CD4-positive, alpha-beta T cell (primary cell): ENCODE measurements around the gene FAM161B. TPM values are rescaled to one million over a fixed set of nuclear protein-coding genes. Genes with fewer than 3 reads are reported as not detected.
"Not testable (repeated sequence)": the region's sequence is repeated elsewhere in the genome, so short reads cannot be mapped to it uniquely, and the experiment has no call there.

ENCODE experiments used
- ATAC-seq: fragments of 200-7000 bp; cut with Tn5 transposase; one replicate; pipeline ENCODE4 v1.10.0; 2022; ENCODE audit warnings: mild to moderate bottlenecking; ENCODE audit not compliant: poor library complexity
- CTCF ChIA-PET: fragments of 350-600 bp; sonication (Branson Sonifier 250); formaldehyde crosslinking; loops from one replicate; lab custom pipeline; 2021; ENCODE audit warnings: antibody characterized with exemption, inconsistent platforms; lab: Charles Lee
- POLR2A ChIA-PET: fragments of 350-600 bp; sonication (Branson Sonifier 250); formaldehyde crosslinking; loops from one replicate; lab custom pipeline; 2021; ENCODE audit warnings: antibody characterized with exemption, inconsistent platforms; lab: Charles Lee
- DNase-seq, 14 experiments: peaks; one replicate each; pipeline ENCODE4 v3.0.0-alpha.2; 2013 to 2020; ENCODE audit warnings: mixed read lengths in 2 of 14
- H3K27ac ChIP-seq, 2 donors: one replicate each; pipeline versions ENCODE4 v1.5.1 to v1.7.0; 2013; ENCODE audit warnings: low read length in 2 of 2, low read depth in 1 of 2, mild to moderate bottlenecking in 1 of 2
- H3K27me3 ChIP-seq, 2 experiments: 1 replicate in 1 of 2; 2 replicates in 1 of 2; pipeline versions ENCODE4 v1.6.1 to v1.7.0; 2013; ENCODE audit warnings: low read length in 2 of 2, control low read depth in 1 of 2, mild to moderate bottlenecking in 1 of 2, moderate library complexity in 1 of 2; ENCODE audit not compliant: insufficient read depth in 2 of 2, control insufficient read depth in 1 of 2
- H3K36me3 ChIP-seq: one replicate; pipeline ENCODE4 v1.6.1; 2013; ENCODE audit warnings: low read length, control low read depth; ENCODE audit not compliant: insufficient read depth
- H3K4me1 ChIP-seq: one replicate; pipeline ENCODE4 v1.6.1; 2013; ENCODE audit warnings: low read length, control low read depth; ENCODE audit not compliant: insufficient read depth
- H3K4me3 ChIP-seq: one replicate; pipeline ENCODE4 v1.5.1; 2013; ENCODE audit warnings: mild to moderate bottlenecking, low read length, moderate library complexity
- H3K9me3 ChIP-seq, 2 experiments: 1 replicate in 1 of 2; 2 replicates in 1 of 2; pipeline versions ENCODE4 v1.6.1 to v1.7.0; 2013; ENCODE audit warnings: low read length in 2 of 2, mild to moderate bottlenecking in 2 of 2, control low read depth in 1 of 2, moderate library complexity in 1 of 2; ENCODE audit not compliant: control insufficient read depth in 1 of 2, insufficient read depth in 1 of 2
- H3K27ac Mint-ChIP-seq: one replicate; pipeline ENCODE4 v1.8.0; 2020; ENCODE audit warnings: mixed read lengths
- H3K27me3 Mint-ChIP-seq: one replicate; pipeline ENCODE4 v1.8.0; 2021; ENCODE audit warnings: mixed read lengths
- H3K36me3 Mint-ChIP-seq: one replicate; pipeline ENCODE4 v1.8.0; 2021; ENCODE audit warnings: low read depth, mixed read lengths
- H3K4me1 Mint-ChIP-seq: one replicate; pipeline ENCODE4 v1.8.0; 2021; ENCODE audit warnings: low read depth, mixed read lengths
- H3K4me3 Mint-ChIP-seq: one replicate; pipeline ENCODE4 v1.8.0; 2020; ENCODE audit warnings: mild to moderate bottlenecking, mixed read lengths
- H3K9me3 Mint-ChIP-seq: one replicate; pipeline ENCODE4 v1.8.0; 2020; ENCODE audit warnings: mixed read lengths
- CTCF ChIP-seq: fragments of 200-600 bp; IDR thresholded peaks from one replicate; pipeline ENCODE4 v1.8.0; 2022; ENCODE audit warnings: antibody characterized with exemption, mild to moderate bottlenecking
- intact Hi-C, 2 experiments: fragments of 100-400 bp; cut with DNase I in 1 of 2; cut with micrococcal nuclease in 1 of 2; formaldehyde crosslinking; loops; one replicate each; pipeline versions ENCODE4 v1.15.1 to v1.9.0; 2023 to 2025; cut with DNase I, micrococcal nuclease
- total RNA-seq, 174 experiments: library from RNA in 2 of 174; stranded (reverse) in 2 of 174; gene quantifications; one replicate each; pipeline ENCODE4 v1.2.3 and lab custom pipeline; 2021 to 2026

Gene FAM161B
- total RNA-seq, 2 experiments from 2014 or later: 1.5 to 1.7 TPM

GRCh38 chr14:73924337-73924736, 25.6 kb downstream of the FAM161B start:
- H3K27ac Mint-ChIP-seq: no peak overlapping the region
- H3K4me1 ChIP-seq: no peaks in the 10 kb centered on the region
- H3K27me3 ChIP-seq: no peaks in the 10 kb centered on the region
- no peak overlapping the region for H3K4me3 Mint-ChIP-seq
- no peaks in the 10 kb centered on the region for H3K27me3 Mint-ChIP-seq
- no peak for ATAC-seq
- H3K4me3 ChIP-seq: no peak overlapping the region
- intact Hi-C loops: no loop called here
- peaks cover 97% of the 10 kb centered on the region for H3K36me3 Mint-ChIP-seq
- no peaks in the 10 kb centered on the region for H3K4me1 Mint-ChIP-seq
- H3K27ac ChIP-seq: no peak overlapping the region
- no peak for TF ChIP-seq CTCF
- no peak for DNase-seq
- peaks cover 80% of the 10 kb centered on the region for H3K36me3 ChIP-seq
- H3K9me3 Mint-ChIP-seq: no peaks in the 10 kb centered on the region
- ChIA-PET POLR2A (no interaction called here), CTCF (no interaction called here)
- no peaks in the 10 kb centered on the region for H3K9me3 ChIP-seq

- POLR2A ChIA-PET: interaction anchor here (1.7 kb wide), 1 partner anchor 30 kb away, joined by 4 read pairs; the partner anchor contains the start of genes COQ6 and FAM161B
- H3K4me3 Mint-ChIP-seq, H3K27ac ChIP-seq, H3K9me3 ChIP-seq, H3K9me3 Mint-ChIP-seq, H3K4me3 ChIP-seq, ATAC-seq, CTCF ChIA-PET, H3K27me3 Mint-ChIP-seq, intact Hi-C loops, H3K4me1 ChIP-seq, H3K4me1 Mint-ChIP-seq, H3K27me3 ChIP-seq, DNase-seq, H3K27ac Mint-ChIP-seq: not testable (repeated sequence)
- H3K36me3 Mint-ChIP-seq: peaks cover 83% of the 10 kb centered on the region
- peaks cover 61% of the 10 kb centered on the region for H3K36me3 ChIP-seq
Measured at GRCh38 chr14:73919457-73919856, 30.4 kb downstream of the FAM161B start.

DNA sequence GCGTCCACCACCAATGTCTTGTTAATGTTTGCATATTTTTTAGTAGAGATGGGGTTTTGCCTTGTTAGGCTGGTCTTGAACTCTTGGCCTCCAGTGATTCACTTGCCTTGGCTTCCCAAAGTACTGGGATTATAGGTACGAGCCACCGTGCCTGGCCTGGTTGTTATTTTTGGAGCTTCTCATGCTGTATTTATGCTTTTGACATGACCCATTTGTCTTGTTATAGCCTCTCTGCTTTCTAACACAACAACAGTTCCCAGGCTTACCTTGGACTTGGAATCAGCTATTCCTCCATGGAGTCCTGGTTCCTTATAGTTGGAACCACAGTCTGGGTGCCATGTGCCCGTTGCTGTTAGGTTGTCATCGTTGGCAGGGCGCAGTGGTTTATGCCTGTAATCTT, 33.6 kb downstream of the FAM161B start:
- ATAC-seq (no peak), DNase-seq (no peak)
- Histone ChIP-seq H3K9me3 (peaks cover 4 to 9% of the 10 kb centered on the region in 2 experiments), H3K27me3 (no peaks in the 10 kb centered on the region), H3K4me1 (no peaks in the 10 kb centered on the region), H3K27ac (no peak overlapping the region), H3K36me3 (peaks cover 57% of the 10 kb centered on the region), H3K4me3 (no peak overlapping the region)
- POLR2A ChIA-PET: no interaction called here
- peaks cover 3% of the 10 kb centered on the region for H3K9me3 Mint-ChIP-seq
- H3K27me3 Mint-ChIP-seq: no peaks in the 10 kb centered on the region
- CTCF ChIA-PET: no interaction called here
- peaks cover 80% of the 10 kb centered on the region for H3K36me3 Mint-ChIP-seq
- no peak overlapping the region for H3K27ac Mint-ChIP-seq
- TF ChIP-seq CTCF: no peak
- intact Hi-C loops: no loop called here
- H3K4me3 Mint-ChIP-seq: no peak overlapping the region
- peaks cover 5% of the 10 kb centered on the region for H3K4me1 Mint-ChIP-seq

GRCh38 chr14:73913256-73913655, 36.6 kb downstream of the FAM161B start:
- peaks cover 5% of the 10 kb centered on the region for H3K9me3 Mint-ChIP-seq
- H3K4me1 ChIP-seq: no peaks in the 10 kb centered on the region
- peaks cover 9% of the 10 kb centered on the region for H3K4me1 Mint-ChIP-seq
- no peak for TF ChIP-seq CTCF
- no peak for ATAC-seq
- intact Hi-C loops: no loop called here
- ChIA-PET POLR2A (no interaction called here), CTCF (no interaction called here)
- H3K4me3 Mint-ChIP-seq: no peak overlapping the region
- H3K36me3 Mint-ChIP-seq: peaks cover 82% of the 10 kb centered on the region
- H3K27me3 ChIP-seq: no peaks in the 10 kb centered on the region
- no peak overlapping the region for H3K4me3 ChIP-seq
- no peak overlapping the region for H3K27ac Mint-ChIP-seq
- peaks cover 4 to 9% of the 10 kb centered on the region in 2 experiments for H3K9me3 ChIP-seq
- peaks cover 63% of the 10 kb centered on the region for H3K36me3 ChIP-seq
- no peak for DNase-seq
- H3K27ac ChIP-seq: no peak overlapping the region
- no peaks in the 10 kb centered on the region for H3K27me3 Mint-ChIP-seq
